DMS 273 (cell line): Measurements from ENCODE around the gene HIP1.
"Not testable (repeated sequence)": the region's sequence is repeated elsewhere in the genome, so short reads cannot be mapped to it uniquely, and the experiment has no call there.

Source experiments
- DNase-seq: peaks from one replicate; lab custom pipeline; 2025; ENCODE audit not compliant: unreplicated experiment; lab: John Stamatoyannopoulos, UW

HIP1 gene

GRCh38 chr7:75739796-75740672 lies 1.3 kb upstream of the HIP1 start:
- no peak for DNase-seq

GRCh38 chr7:75738975-75739795 lies 444 bp upstream of the HIP1 start:
- DNase-seq = peak; percentile 100

- peak; percentile 54 for DNase-seq
These were observed 711 bp downstream of the HIP1 start for GRCh38 chr7:75737856-75738603.

- no peak for DNase-seq
These were observed 3.0 kb downstream of the HIP1 start for GRCh38 chr7:75735581-75736350.

- DNase-seq = peak; percentile 34
These were observed 3.9 kb downstream of the HIP1 start for GRCh38 chr7:75734586-75735458.

GRCh38 chr7:75732764-75733630 lies 5.7 kb downstream of the HIP1 start:
- no peak for DNase-seq

GRCh38 chr7:75732016-75732521 lies 6.7 kb downstream of the HIP1 start:
- no peak for DNase-seq

- DNase-seq = no peak
These were observed 8.9 kb downstream of the HIP1 start for GRCh38 chr7:75729851-75730274.

GRCh38 chr7:75727881-75728593 lies 10.7 kb downstream of the HIP1 start:
- no peak for DNase-seq

- DNase-seq = not testable (repeated sequence)
These were observed 11.4 kb downstream of the HIP1 start for GRCh38 chr7:75727351-75727750.

GRCh38 chr7:75725306-75725705 lies 13.4 kb downstream of the HIP1 start:
- no peak for DNase-seq

- DNase-seq = no peak
These were observed 15.3 kb downstream of the HIP1 start for GRCh38 chr7:75723444-75723843.

- no peak for DNase-seq
These were observed 16.4 kb downstream of the HIP1 start for GRCh38 chr7:75722373-75722772.

- DNase-seq = not testable (repeated sequence)
These were observed 16.8 kb downstream of the HIP1 start for GRCh38 chr7:75721922-75722321.

GRCh38 chr7:75721426-75721825 lies 17.3 kb downstream of the HIP1 start:
- no peak for DNase-seq

GRCh38 chr7:75719626-75720025 lies 19.1 kb downstream of the HIP1 start:
- DNase-seq = no peak

GRCh38 chr7:75718390-75719031 lies 20.2 kb downstream of the HIP1 start:
- no peak for DNase-seq
